ENCODE results near the gene ZBTB1.
"Not testable (repeated sequence)": the region's sequence is repeated elsewhere in the genome, so short reads cannot be mapped to it uniquely, and the experiment has no call there.

The ZBTB1 gene

DNA sequence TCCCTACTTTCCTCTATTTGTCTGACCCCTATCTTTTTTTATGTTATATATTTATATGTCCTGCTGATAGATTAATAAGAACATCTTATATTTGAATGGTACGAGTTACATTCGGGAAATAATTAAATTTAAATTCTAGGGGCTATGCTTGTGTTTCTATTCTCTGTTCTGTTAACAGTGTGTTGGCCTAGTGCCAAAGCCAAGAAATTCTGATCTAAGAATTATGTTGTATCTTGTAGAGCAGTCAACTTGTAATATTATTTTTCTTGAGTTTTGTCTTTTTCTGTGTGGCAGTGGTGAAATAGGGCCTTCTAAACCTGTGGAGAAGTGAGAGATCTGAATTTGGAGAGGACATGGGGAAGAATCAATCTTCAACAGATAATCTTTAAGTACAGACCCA lies 27.0 kb downstream of the ZBTB1 start:
- DNase-seq, result no peak

DNA sequence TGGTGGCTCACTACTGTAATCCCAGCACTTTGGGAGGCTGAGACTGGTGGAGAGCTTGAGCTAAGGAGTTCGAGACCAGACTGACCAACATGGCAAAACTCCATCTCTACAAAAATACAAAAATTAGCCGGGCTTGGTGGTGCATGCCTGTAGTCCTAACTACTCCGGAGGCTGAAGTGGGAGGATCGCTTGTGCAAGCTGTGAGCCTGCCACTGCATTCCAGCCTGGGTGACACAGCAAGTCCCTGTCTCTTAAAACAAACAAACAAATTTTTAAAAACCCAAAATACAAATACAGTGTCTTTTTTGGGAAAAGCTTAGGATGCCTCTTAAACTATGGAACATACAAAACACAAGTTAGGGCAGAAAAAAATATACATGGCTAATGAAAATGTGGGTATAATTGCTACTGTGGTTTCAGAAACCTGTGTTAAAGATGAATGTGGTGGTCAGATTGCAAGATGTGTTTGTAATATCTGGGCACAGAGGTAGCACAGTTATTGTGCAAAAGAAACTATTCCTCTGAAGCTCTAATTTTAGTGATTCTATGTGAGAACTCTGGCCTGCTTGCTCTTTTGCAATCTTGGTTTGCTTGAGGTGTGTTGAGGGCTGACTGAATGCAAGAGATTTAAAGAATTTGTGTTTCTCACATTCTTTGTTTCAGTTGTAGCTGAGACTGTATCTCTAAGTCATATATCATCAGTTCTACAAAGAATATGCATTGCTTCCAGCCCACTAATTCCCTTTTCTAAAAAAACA lies 32.1 kb downstream of the ZBTB1 start:
- DNase-seq, result no peak

DNA sequence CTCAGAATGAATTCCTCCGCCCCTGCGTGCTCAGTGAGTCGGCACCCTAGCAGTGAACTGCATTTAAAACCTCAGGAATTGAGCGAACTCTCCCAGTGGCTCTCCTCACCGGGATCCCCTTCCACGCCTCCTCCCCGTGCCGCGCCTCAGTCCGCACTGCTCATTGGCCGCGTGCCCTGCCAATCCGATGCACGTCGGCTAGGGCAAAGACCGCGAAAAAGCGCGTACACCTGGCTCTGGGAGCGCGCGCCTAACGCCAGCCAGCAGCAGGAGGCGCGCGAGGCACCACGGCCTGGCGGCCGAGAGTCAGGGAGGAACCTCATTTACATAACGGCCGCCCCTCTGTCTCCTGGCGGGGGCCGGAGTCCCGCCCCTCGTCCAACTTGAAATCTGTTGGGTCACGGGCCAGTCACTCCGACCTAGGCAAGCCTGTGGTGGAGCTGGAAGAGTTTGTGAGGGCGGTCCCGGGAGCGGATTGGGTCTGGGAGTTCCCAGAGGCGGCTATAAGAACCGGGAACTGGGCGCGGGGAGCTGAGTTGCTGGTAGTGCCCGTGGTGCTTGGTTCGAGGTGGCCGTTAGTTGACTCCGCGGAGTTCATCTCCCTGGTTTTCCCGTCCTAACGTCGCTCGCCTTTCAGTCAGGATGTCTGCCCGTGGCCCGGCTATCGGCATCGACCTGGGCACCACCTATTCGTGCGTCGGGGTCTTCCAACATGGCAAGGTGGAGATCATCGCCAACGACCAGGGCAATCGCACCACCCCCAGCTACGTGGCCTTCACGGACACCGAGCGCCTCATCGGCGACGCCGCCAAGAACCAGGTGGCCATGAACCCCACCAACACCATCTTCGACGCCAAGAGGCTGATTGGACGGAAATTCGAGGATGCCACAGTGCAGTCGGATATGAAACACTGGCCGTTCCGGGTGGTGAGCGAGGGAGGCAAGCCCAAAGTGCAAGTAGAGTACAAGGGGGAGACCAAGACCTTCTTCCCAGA lies 35.9 kb downstream of the ZBTB1 start, which contains the start of gene HSPA2:
Gene HSPA2, plus strand, starts transcription at position 534 of the 995 bp plus-strand sequence. Its CDS starts 109 bp downstream, at position 643.
- DNase-seq, result peak; percentile 86 to 99 (median 87)

DNA sequence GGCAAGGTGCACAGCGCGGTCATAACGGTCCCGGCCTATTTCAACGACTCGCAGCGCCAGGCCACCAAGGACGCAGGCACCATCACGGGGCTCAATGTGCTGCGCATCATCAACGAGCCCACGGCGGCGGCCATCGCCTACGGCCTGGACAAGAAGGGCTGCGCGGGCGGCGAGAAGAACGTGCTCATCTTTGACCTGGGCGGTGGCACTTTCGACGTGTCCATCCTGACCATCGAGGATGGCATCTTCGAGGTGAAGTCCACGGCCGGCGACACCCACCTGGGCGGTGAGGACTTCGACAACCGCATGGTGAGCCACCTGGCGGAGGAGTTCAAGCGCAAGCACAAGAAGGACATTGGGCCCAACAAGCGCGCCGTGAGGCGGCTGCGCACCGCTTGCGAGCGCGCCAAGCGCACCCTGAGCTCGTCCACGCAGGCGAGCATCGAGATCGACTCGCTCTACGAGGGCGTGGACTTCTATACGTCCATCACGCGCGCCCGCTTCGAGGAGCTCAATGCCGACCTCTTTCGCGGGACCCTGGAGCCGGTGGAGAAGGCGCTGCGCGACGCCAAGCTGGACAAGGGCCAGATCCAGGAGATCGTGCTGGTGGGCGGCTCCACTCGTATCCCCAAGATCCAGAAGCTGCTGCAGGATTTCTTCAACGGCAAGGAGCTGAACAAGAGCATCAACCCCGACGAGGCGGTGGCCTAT lies 36.8 kb downstream of the ZBTB1 start:
- DNase-seq, result peak in 3 of 5 donors; percentile 10 to 33 (median 12)

DNA sequence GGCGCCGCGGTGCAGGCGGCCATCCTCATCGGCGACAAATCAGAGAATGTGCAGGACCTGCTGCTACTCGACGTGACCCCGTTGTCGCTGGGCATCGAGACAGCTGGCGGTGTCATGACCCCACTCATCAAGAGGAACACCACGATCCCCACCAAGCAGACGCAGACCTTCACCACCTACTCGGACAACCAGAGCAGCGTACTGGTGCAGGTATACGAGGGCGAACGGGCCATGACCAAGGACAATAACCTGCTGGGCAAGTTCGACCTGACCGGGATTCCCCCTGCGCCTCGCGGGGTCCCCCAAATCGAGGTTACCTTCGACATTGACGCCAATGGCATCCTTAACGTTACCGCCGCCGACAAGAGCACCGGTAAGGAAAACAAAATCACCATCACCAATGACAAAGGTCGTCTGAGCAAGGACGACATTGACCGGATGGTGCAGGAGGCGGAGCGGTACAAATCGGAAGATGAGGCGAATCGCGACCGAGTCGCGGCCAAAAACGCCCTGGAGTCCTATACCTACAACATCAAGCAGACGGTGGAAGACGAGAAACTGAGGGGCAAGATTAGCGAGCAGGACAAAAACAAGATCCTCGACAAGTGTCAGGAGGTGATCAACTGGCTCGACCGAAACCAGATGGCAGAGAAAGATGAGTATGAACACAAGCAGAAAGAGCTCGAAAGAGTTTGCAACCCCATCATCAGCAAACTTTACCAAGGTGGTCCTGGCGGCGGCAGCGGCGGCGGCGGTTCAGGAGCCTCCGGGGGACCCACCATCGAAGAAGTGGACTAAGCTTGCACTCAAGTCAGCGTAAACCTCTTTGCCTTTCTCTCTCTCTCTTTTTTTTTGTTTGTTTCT lies 37.6 kb downstream of the ZBTB1 start:
- peak in 2 of 5 donors; percentile 14 to 25 for DNase-seq

DNA sequence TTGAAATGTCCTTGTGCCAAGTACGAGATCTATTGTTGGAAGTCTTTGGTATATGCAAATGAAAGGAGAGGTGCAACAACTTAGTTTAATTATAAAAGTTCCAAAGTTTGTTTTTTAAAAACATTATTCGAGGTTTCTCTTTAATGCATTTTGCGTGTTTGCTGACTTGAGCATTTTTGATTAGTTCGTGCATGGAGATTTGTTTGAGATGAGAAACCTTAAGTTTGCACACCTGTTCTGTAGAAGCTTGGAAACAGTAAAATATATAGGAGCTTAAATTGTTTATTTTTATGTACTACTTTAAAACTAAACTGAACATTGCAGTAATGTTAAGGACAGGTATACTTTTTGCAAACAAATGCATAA lies 38.2 kb downstream of the ZBTB1 start:
- no peak for DNase-seq

DNA sequence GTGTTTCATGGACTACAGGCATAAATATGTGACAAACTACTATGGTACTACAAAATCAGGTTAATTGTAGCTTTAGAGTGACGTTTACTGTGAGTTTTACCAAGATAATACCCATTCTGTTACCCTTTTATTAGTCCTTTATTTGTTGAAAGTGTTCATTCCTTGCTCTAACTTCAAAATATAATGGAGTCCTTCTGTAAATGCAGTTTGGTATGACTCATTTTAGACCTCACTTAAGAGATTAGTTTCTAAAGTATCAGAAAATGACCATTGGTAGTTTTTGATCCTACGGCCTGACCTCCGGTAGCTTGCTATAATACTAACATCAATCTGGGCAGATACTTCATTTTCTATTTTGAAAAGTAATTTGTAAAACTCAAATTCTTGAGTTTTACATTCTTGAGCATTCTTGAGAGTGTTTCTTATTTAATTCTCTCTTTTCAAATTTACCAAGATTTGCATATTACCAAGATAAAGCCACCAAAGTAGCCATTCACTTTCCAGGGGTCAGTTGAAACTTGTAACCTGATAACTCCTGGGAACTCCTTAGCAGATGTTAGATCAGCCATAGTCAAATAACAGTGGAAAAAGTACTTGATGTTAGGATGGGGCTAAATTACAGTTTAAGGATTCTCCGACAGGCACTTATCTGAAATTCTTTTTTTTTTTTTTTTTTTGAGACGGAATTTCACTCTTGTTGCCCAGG lies 40.2 kb downstream of the ZBTB1 start:
- DNase-seq, result no peak

DNA sequence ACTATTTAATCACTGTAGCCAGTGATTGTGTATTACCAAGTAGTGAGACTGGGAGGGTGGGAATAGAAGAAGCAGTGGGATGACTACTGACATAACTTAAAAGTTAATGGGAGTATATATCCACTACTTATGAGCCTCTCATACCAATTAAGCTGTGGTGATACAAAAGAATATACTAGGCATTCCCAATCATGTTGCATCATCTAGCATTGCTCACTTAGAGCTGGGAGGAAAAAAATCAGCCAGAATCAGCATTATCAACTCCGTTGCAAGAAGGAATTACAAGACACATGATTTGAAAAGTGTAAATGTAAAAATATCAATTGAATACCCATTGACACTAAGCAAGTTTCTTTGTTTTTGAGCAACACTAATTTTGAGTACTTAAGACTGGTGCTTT lies 44.4 kb downstream of the ZBTB1 start:
- no peak for DNase-seq

DNA sequence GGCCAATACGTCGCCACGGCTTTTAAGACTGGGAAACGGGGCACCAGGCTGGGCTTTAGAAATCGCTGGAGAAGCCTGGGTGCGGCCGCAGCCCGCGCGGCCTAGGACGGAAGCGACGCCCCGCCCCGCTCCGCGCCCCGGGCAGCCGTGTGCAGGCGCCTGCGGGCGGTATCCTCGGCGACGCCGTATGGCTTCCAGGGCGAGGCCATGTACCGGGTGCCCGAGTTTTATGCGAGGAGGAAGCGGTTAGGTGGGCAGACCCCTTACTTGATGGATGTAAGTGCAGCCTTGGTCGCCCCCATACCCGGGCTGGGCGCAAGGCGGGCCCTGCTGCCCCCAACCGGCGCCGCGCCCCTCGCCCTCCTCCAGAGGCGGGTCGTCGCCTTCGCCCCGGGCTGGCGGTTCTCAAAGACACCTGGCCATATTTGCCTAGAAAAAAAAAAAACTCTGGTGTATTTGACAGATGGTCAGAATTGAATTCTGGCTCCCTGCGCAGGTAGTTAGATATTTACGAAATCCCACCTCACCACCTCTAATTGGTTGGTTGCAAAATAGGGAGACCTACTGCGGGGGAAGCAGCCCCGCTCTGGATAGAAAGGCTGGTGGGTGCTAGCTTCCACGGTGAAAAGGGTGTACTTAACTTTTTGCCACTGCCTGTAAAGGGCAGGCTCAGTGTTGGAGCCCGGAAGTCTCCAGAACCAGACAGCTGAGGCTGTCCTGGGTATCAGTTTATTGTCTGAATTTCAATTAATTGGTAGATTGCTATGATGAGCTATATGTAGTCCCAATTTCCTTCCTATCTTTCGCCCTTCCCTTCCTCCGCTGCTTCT lies 45.4 kb downstream of the ZBTB1 start, which contains the start of gene PPP1R36:
Gene PPP1R36, plus strand, starts transcription at position 171 of the 830 bp plus-strand sequence. Its CDS starts 37 bp downstream, at position 208.
- peak in 4 of 5 donors; percentile 14 to 50 (median 24) for DNase-seq

DNA sequence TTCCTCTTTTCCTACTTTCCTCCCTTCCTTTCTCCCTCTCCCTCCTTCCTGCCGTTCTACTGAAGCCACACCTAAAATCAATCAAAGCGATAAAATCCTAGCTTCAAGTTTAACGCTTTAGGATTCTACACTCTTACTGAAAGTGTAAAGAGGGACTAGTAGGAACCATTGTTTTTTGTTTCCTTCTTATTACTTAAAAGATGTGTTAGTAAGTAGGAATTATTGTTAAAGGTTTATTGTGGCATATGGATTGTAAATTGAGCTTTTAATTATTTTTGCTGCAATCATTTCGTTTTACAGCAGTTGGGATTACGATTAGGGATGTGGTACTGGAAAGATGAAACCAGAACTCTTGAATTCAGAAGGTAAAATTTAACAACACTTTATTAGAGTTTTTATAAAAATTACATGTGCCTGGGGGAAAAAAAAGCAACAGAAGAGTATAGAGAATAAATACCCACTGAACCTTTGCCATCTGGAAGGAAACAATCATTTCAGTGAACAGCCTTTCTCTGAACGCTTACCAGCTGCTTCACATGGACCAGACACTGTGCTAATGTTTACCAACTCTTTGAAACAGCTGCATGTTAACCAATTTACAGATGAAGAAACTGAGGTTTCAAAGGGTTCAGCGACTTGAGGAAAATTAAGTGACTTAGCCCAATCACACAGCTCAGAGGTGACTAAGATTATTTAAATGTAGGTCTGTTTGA lies 46.2 kb downstream of the ZBTB1 start:
- DNase-seq, result no peak

DNA sequence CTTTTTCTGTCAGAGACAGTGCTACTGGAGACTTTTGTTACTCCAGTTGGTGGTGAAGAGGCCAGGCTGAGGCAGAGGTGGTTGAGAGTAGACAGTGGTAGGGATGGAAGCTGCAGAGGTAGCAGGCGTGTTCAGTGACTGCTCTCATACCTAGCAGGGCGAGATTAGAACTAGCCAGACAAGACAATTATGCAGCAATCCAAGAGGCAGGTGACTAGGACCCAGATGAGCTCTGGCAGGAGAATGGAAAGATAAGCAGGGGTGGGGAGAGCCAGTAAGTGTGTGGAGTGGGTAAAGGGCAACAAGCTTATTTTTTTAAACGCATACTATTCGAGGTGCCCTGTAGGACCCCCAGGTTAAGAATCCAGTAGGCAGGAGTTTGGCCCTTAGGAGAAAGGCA lies 50.0 kb downstream of the ZBTB1 start:
- no peak for DNase-seq

DNA sequence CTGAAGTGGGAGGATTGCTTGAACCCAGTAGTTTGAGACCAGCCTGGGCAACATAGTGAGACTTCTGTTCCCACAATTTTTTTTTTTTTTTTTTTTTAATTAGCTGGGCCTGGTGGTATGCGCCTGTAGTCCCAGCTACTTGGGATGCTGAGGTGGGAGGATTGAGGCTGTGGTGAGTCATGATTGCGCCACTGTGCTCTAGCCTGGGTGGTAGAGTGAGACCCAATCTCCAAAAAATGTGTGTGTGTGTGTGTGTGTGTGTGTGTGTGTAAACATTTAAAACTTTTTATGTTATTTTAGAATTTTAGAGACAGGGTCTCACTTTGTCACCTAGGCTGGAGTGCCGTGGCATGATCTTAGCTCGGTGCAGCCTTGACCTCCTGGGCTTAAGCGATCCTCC lies 52.0 kb downstream of the ZBTB1 start:
- DNase-seq, result no peak

DNA sequence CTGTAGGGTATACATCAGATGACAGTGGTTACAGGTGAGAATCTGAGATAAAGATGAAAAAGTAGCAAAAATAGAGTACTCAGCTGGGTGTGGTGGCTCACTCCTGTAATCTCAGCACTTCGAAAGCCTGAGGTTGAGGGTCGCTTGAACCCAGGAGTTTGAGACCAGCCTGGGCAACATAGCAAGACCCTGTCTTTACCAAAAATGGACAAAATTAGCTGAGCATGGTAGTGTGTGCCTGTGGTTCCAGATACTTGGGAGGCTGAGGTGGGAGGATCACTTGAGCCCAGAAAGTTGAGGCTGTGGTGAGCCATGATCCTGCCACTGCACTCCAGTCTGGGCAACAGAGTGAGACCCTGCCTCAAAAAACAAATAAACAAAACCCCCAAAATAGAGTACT lies 53.6 kb downstream of the ZBTB1 start:
- DNase-seq, result not testable (repeated sequence)

DNA sequence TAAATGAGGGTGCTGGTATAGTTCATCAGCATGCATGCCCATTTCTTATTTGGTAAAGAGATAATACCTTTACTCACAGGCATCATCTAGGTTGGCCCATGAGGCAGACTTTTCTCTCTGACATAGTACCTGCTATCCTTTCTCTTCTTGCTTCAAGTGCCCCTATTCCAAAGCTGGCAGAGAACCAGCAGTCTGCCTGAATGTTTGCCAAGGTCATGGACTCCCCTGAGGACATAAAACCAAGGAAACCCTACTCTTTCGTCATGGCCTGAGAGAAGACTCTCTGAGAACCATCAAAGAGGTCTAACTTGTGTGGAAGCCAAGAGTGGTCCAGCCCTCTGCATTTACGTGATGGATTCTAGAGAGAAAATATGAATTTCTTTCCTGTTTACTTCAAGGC lies 57.1 kb downstream of the ZBTB1 start:
- DNase-seq, result no peak

DNA sequence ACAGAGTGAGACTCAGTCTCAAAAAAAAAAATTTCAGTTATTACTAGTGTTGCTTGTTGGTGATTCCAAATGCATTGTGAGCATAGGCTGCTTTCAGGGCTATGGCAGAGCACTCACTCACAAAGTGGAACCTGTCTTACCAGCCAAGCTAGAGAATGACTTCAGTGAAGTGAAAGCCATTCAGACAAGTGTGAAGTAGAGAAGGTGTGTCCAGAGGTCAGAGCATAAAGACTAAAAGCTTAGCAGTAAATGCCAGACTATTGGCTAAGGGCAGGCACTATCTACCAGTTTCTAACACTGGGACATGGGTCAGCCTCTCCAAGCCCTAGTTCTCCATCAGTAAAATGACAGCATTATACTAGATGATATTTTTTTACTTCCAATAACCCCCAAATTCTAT lies 57.9 kb downstream of the ZBTB1 start:
- DNase-seq, result no peak

DNA sequence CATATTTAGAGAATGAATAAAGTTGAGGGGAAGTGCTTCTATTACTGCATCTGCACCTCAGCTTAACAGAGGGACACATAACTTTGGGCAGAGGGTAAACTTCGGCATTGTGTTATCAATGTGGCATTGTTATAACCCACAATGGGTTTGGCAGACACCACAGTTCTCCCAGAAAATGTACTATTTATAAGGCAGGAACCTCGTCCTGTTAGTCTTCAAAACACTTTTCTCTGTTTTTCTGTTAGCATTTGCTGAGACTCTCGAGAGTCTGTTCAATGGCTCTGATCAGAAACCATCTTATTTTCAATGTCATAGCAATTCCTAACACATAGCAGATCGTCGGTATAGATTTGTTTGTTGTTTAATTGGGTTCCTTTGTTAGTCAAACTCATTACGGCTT lies 59.1 kb downstream of the ZBTB1 start:
- DNase-seq, result no peak

DNA sequence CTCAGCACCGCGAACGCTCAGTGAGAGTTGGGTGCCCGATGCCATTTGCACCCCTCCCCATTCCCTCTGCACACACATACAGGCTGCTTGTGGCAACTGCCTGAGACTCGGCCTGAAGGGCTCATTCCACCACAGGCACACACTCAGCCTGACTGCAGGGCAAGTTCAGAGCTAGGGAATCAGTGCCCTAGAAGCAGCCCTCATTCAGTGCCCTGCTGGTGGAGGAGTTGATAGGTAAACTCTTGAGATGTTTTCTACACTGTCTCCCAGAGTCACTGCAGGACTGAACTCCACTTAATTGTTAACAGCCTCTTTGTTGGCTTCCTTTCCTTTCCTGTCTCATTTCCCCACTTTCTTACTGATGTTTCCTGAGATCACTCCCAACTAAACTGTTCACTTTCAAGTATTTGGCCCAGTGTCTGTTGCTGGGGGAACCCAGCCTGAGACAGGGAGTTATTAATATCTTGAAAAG lies 62.1 kb downstream of the ZBTB1 start:
- no peak for DNase-seq

DNA sequence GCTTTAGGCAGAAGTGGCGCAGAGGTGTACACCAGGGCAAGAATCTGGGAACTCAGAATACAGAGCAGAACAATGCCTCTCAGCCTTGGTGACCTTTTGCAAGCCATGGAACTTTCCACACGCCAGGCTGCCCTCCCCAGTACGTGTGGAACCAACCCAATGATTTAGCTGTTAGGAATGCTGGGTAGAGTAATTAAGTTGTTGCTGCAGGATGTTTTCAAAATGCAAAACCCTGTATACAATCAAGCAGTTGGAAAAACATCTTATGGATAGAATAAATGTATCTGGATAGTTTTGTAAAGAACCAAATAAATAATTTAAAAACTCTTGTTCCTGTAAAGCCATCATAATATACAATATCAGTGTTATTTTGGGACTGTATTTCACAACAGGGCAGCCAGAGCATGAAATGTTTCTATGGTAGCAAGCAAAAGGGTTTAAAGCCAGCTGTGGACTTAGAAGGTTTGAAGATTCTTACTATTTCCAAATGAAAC lies 64.6 kb downstream of the ZBTB1 start:
- DNase-seq, result no peak

DNA sequence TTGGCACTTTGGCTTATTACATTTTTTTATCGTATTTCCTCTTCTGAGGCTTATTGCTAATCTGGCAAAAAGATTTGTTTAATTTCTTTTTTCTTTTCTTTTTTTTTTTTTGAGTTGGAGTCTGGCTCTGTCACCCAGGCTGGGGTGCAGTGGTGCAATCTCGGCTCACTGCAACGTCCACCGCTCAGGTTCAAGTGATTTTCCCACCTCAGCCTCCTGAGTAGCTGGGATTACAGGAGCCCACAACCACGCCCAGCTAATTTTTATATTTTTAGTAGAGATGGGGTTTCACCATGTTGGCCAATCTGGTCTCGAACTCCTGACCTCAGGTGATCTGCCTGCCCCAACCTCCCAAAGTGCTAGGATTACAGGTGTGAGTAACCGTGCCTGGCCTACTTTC lies 65.1 kb downstream of the ZBTB1 start:
- not testable (repeated sequence) for DNase-seq

Data from T-helper 1 cell (primary cell).